Mucosa of stomach (tissue), 1 donor: ENCODE results near the gene RGS3.

Experiments
- H3K27me3 ChIP-seq: one replicate; pipeline ENCODE4 v1.7.0; 2013; ENCODE audit warnings: mild to moderate bottlenecking, low read length; ENCODE audit not compliant: control insufficient read depth, insufficient read depth
- H3K36me3 ChIP-seq: one replicate; pipeline ENCODE4 v1.7.0; 2013; ENCODE audit warnings: low read length; ENCODE audit not compliant: control insufficient read depth, insufficient read depth
- H3K4me1 ChIP-seq: one replicate; pipeline ENCODE4 v1.7.0; 2013; ENCODE audit warnings: mild to moderate bottlenecking, low read length; ENCODE audit not compliant: control insufficient read depth, insufficient read depth
- H3K4me3 ChIP-seq: one replicate; pipeline ENCODE4 v1.7.0; 2013; ENCODE audit warnings: low read length
- H3K9ac ChIP-seq: one replicate; pipeline ENCODE4 v1.7.0; 2013; ENCODE audit warnings: mild to moderate bottlenecking, low read length, moderate library complexity
- H3K9me3 ChIP-seq: one replicate; pipeline ENCODE4 v1.7.0; 2013; ENCODE audit warnings: mild to moderate bottlenecking, low read length, moderate library complexity; ENCODE audit not compliant: control insufficient read depth
- donor health status: Pancreatic carcinoma.

Gene RGS3

GRCh38 chr9:113645978-113646253 lies 182.4 kb downstream of the RGS3 start:
- H3K27me3 ChIP-seq = no peaks in the 10 kb centered on the region
- H3K36me3 ChIP-seq = no peaks in the 10 kb centered on the region
- H3K4me3 ChIP-seq = no peak overlapping the region
- no peak overlapping the region for H3K9ac ChIP-seq
- H3K4me1 ChIP-seq = peaks cover 4% of the 10 kb centered on the region
- H3K9me3 ChIP-seq = no peaks in the 10 kb centered on the region

GRCh38 chr9:113646491-113646890 lies 183.0 kb downstream of the RGS3 start:
- H3K4me1 ChIP-seq = peaks cover 4% of the 10 kb centered on the region
- H3K4me3 ChIP-seq = no peak overlapping the region
- no peaks in the 10 kb centered on the region for H3K36me3 ChIP-seq
- no peak overlapping the region for H3K9ac ChIP-seq
- H3K9me3 ChIP-seq = no peaks in the 10 kb centered on the region
- no peaks in the 10 kb centered on the region for H3K27me3 ChIP-seq
